GM18519 (cell line): ENCODE results near the gene PWWP3B.
"Not testable (repeated sequence)": the region's sequence is repeated elsewhere in the genome, so short reads cannot be mapped to it uniquely, and the experiment has no call there.

ENCODE experiments used
- ATAC-seq: cut with Tn5 transposase; IDR thresholded peaks from one replicate; pipeline ENCODE4 v1.9.1; 2021; ENCODE audit warnings: mild to moderate bottlenecking, moderate library complexity; ENCODE audit not compliant: unreplicated experiment, low FRiP score

The PWWP3B gene

GRCh38 chrX:106168107-106168506, at the start of gene PWWP3B:
Gene PWWP3B, plus strand, starts transcription at chrX:106168305. Its CDS starts 37,128 bp downstream, at chrX:106205433.
- no peak for ATAC-seq

GRCh38 chrX:106139048-106139447, 29.1 kb upstream of the PWWP3B start:
- no peak for ATAC-seq

- no peak for ATAC-seq
These were observed 23.1 kb upstream of the PWWP3B start for GRCh38 chrX:106144755-106145639.

- no peak for ATAC-seq
These were observed 17.4 kb upstream of the PWWP3B start for GRCh38 chrX:106150701-106151100.

- ATAC-seq: no peak
These were observed 8.2 kb upstream of the PWWP3B start for GRCh38 chrX:106159861-106160282.

GRCh38 chrX:106170318-106170717, 2.2 kb downstream of the PWWP3B start:
- ATAC-seq: no peak

- no peak for ATAC-seq
These were observed 3.3 kb downstream of the PWWP3B start for GRCh38 chrX:106171293-106171820.

DNA sequence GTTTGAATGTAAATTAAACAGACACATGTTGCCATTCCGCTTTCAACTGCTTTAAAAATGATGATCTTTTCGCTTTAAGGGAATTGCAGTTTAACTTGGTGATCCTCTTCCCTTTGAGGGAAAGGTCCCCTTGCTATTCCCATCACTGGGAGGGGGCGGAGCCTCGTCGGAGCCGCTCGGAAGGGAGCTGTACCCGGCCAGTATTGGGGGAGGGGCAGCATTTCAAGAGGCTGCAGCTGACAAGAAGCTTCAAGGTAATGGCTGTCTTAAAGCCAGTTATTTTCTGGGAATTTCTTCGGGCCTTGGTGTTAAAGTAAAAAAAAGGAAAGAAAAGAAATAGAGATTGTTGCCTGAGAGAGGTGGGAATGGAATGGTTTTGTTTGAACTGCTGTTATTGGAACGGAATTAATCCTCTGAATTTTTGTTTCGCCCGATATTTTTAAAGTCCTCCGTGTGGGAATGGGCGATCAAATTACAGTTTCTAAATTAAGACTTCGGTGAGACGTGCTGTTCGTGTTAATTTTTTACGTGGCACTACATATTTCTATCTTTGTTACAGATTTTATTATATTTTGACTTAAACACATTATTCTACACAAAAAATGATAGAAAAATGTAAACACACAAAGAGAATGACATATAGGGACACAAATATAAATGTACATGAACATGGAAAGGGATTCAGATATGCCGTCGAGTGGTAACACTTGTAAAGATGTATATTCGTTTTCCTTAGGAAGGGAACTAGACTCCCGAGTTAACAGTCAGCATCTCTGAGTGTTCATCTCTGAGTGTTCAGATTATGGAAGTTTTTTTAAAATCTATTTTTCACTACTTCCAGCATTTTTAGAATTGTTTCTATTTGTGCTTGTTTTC, 9.2 kb downstream of the PWWP3B start:
- no peak for ATAC-seq

DNA sequence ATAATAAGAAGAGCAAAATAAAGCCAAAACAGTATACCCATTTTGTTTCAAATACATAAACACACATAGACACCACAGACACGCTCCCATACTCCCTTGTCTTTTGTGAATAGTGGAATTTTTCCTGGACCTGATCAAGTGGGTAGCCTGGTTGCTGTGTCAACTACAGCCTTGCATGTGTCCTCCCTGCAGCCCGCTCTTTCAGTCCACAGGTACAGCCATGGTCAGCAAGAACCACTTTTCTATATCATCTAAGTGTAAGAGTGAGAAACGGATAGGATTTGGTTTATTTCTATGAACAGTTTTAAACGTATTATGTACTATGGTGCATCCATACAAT, 9.8 kb downstream of the PWWP3B start:
- ATAC-seq: no peak

DNA sequence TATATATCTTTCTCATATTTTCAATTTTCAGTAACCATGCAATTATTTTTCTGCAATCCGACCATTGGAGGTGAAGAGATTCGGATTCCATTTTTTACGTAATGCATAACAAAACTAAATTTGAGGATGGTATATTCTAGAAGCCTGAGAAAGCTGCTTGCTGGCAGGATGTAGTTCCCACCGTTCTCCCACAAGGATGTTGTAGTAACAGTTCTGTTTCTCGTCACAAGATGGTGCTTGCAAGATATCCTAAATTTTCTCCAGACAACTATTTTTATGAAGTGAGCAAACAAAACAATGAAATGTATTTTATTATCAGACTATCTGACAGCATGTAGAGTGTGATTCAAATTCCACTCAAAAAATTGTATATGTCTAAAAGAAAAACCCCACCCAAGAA, 10.7 kb downstream of the PWWP3B start:
- ATAC-seq: no peak

- not testable (repeated sequence) for ATAC-seq
These were observed 15.6 kb downstream of the PWWP3B start for GRCh38 chrX:106183685-106184084.

DNA sequence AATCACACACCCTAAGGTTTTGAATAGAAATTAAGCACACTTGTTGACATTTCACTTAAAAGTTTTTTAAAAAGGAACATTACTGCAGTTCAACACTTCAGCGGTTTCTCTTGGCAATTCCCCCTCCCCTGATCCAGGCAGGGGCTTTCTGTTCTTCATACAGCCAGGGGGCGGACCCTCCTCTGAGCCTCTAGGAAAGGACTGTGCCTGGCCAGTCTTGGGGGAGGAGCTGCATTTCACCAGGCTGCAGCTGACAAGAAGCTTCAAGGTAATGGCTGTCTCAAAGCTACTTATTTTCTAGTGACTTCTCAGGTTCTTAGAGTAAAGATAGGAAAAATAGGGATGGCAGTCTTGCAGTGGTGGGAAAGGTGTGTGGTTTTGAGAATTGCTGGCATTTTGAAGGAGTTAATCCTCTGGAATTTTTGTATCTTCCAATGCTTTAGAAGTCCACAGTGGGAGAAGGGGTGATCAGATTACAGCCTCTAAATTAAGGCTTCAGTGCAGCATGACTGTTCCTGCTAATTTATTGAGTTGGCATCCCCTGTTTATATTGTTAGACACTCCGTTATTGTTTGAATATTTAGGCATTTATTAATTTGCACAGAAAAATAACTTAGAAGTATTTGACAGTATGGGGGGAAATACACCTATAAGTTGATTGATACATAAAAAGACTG, 33.5 kb downstream of the PWWP3B start:
- no peak for ATAC-seq

GRCh38 chrX:106203315-106203714, 35.2 kb downstream of the PWWP3B start:
- ATAC-seq: no peak

DNA sequence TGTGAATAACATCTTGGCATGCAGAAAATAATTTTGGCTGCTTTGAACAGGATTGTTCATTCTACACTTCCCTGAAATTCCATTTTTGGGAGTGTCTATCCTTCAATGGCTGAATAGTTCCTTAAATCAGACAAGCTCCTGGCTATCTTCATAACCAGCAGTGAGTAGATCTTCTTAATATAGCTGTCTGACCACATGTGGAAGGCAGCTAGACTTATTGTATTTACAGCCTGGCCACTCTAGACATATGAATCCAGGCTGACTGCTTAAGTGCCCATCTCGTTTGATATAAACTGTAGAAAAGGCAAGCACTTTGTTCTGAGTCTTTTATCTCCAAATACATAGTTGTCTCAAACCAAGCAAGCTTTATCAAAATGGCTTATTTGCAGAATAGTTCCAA, 40.0 kb downstream of the PWWP3B start:
- ATAC-seq: no peak
